NOMO-1 treated with dmso at 0.1 percent for 144 hours (cell line): ENCODE measurements around the gene TRPM1.
A peak's percentile ranks its signal among the peaks of the same experiment; 100 is the strongest.
"Not testable (repeated sequence)": the region's sequence is repeated elsewhere in the genome, so short reads cannot be mapped to it uniquely, and the experiment has no call there.

Experiments
- DNase-seq: peaks from one replicate; lab custom pipeline; 2025; ENCODE audit not compliant: unreplicated experiment; lab: John Stamatoyannopoulos, UW

Gene TRPM1

DNA sequence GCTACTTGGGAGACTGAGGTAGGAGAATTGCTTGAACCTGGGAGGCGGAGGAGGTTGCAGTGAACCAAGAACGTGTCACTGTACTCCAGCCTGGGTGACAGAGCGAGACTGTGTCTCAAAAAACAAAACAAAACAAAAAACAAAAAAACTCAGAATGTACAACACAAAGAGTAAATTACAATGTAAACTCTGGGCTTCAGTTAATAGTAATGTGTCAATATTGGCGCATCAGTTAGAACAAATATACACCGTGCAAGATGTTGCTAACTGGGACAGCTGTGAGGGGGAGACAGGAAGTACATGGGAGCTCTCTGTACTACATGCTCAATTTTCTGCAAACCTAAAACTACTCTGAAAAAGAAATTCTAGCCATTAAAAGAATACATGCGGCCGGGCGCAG, 23.5 kb upstream of the TRPM1 start:
- DNase-seq, result no peak

DNA sequence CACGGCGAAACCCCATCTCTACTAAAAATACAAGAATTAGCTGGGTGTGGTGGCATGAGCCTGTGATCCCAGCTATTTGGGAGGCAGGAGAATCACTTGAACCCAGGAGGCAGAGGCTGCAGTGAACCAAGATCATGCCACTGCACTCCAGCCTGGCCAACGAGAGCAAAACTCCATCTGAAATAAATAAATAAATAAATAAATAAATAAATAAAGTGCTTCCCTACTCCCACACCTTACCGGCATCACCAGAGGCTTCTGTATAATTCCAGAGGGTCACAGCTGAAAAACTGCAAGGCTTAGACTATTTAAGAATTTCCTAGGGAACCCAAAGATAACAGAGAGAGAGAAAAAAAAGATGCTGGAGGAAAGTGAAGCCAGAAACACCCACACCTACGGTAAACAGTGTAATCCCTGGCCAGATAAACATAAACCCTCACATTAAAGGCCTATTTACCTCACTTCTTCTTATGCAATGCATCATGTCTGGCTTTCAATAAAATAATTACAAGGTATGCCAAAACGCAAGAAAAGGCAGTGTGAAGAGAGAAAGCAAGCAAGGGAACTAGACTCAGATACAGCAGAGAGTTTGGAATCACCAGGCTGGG, 15.0 kb upstream of the TRPM1 start:
- no peak for DNase-seq

DNA sequence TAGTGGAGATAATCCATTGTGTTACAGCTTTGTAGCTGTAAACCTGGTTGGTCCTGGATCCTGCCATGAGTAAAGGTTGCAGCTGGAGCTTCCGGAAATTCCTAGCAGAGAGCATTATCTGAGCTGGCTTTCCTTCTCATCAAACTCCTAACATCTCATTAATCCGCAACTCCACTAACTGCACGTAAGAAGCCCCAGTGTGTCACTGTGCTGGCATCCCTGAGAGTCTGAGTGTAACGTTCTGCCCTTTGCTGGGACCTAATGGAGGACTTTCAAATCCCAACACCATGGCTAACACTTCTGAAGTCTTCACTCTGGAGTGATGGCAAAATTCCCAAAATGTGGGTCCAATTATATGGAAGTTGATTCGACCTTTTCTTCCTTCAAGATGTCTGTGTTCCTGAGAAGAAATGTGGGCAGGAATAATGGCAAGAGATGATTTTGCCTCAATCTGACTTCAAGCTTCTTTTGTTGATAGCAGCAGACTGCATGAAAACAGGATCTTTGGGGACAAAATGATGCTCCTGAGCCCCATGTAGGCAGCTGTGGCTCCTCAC, 9.6 kb upstream of the TRPM1 start:
- DNase-seq, result no peak

DNA sequence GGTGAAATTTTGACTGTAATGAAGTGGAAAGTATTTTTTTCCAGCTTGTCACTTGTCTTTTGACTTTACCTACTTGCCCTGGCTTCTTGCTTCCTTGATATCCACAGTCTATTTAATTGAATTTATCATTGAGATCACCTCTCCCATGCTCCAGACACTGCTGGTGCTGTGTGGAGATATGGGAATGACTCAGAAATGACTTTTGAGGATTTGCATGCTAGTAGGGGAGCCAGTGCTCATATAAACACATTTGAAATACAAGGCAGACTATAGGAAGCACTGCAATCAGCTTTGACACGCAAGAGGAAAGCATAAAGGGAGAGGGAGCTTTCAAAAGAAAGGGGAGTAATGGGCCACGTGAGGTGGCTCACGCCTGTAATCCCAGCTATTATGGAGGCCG, 7.3 kb upstream of the TRPM1 start:
- DNase-seq, result no peak

DNA sequence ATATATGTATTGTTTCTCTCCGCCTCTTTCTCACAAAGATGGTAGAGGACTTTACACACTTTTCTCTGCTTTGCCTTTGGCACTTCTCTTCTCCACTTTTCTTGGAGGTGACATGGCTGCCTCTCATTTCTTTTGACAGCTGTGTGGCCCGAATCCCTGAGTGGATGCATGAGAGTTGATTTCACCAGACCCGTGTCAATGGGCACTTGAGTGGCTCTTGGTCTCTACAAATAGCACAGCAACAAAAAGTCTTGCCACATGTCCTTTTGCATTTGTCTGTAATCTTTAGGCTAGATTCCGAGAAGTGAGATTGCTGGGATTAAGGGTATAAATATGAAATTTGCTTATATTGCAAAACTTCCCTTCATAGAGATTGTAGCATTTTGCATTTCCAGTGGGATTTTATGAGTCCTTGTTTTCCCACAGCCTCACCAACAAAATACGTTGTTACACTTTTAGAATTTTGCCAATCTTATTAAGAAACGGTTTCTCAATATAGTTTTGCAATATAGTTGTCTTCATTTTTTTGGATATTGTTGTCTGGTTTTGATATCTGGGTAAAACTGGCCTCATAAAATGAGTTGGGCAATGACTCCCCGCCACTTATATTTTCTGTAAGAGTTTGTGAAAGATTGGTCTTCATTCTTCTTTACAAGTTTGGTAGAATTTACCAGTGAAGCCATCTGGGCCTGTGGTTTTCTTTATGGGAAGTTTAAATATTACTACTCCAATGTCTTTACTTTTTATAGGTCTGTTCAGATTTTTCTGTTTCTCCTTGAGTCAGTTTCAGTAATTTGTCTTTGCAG, 5.2 kb upstream of the TRPM1 start:
- DNase-seq, result peak; percentile 20

DNA sequence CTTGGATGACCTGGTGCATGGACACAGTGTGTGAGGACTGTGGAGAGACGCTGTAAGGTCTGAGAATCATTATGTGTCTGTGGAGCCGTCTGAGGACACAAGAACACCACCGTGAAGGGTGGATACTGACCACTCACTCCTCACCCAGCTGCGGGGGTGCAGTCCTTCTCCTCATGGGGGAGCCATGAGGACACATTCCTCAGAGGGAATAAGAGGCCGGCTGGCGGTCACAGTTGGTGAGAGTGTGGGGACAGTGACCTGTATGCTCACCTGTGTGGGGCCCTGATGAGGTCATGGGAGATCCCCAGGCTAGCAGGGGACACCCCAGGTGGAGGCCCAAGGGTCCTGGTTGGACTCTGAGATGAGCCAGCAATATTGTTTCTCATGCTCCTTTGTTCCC, 2.5 kb upstream of the TRPM1 start:
- no peak for DNase-seq

DNA sequence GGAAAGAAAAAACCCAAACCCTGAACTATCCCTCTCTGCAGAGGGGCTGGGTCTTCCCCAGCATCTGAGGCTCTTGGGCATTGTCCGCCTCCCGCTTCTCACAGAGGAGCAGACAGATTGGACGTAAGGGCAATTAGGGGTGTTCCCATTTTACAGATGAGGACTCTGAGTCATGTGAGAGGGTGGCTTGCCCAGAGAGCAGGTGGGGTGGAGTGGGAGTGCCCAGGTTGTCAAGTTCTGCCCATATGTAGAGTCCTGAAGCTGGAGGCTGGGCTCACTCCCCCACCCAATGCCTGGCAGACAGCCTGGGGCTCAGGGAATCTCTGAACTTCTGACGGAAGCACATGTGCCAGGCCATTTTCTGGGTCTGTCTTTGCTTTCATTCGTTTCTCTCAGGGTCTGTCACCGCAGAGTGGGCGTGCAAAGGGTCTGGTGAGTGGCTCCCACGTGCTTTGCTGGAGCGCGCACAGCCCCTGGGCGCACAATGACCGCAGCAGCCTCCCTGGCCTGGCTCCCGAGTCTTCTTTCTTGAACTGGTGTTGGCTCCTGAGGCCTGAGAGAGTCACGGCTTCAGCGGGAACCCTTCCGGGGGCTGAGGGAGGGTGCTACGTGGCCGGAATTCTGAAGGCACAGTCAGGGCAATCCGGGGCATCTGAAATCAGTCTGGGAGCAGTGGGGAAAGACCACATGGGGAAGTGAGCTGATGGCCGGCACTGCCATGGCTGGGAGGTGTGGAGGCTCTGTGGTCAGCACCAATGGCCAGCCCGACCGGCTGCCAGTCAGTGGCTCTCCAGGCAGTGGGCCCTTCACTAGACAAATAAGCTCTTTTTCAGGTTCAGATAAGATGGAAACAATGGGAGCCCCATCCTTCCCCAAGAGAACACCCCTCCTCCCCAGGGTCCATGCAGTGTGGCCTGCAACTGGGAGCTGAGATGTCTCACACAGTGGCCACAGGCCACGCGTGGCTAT, 1.1 kb upstream of the TRPM1 start:
- no peak for DNase-seq

DNA sequence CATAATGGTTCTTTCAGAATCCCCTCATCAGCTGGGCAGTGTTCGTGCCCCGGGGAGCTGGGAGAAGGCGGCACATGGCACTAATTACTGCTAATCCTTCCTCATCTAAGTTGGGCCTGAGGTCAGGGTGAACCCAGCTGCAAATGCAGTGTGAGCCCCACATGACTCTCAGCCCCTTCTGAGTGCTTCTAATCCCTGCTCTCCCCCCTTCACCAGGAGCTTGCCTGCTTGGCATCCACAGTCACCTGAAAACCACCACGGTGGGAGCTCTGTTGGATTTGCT, 455 bp upstream of the TRPM1 start:
- DNase-seq, result no peak

DNA sequence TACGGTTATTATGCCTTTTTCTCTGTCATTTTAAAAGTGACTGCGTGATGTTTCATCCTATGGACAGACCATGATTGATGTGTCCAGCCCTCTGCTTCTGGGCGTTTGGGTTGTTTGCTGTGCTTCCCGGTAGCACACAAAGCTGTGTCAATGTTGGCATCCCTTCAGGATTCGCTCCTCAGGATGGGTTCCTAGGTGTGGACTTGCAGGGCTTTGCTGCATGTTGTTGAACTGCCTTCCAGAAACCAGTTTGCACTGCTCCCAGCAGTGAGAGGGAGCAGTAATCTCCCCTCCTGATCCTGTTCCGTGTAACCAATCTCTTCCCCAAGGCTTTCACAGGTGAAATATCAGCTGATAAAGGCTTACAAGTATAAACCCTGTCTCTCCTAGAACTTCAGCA, 787 bp downstream of the TRPM1 start:
- DNase-seq, result no peak

DNA sequence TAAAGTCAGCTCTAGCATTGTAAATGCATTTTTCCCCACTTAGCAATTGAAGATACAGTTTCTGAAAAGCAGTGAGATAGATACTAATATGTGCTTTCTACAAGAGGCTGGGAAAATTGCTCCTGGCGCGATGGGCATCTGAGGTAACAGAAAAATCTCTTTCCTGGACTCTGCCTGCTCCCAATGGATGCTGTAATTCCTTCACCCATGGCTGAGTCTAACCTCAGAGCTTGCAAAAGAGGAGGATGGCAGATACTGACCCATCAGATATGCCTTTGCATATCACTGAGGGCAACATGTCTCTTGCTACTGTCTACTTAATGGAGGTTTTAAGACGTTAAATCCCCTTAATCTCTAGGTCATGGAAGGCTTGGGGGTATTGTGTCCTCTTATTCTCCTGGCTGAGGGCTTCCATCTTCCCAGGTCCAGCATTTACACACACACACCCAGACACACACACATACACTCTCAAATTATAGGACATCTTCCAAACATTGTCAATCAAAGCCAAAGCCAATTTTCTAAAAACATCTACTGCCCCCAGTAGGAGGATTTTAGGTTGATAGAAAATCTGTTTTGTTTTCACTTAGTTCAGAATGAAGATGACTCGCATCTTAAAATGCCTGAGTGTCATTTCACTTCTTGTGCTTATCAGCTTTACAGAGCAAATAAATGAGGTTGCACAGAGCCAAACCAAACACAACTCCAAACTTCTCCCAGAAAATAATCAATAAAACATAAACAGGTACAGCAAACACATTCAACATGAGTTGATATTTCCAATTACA, 2.4 kb downstream of the TRPM1 start:
- no peak for DNase-seq

DNA sequence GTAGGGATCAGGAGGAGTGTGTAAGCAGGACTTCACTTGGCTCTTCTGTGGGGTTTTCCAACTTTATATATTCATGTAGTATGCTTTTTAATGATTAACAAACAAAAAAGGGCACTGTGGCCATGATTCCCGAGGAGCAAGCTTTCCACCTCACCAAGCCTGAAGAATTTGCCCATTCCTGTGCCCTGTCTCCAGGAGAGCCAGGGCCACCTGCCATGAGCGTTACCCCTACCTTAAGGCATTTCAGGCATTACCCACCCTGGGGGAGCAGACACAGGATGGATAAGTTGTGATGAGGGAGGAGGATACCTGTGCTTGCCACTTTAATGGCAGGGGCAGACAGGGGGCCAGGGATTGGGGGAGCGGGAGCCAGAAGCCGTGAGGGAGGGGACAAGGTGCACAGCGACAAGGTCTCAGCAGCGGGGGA, 3.0 kb downstream of the TRPM1 start:
- DNase-seq, result no peak

DNA sequence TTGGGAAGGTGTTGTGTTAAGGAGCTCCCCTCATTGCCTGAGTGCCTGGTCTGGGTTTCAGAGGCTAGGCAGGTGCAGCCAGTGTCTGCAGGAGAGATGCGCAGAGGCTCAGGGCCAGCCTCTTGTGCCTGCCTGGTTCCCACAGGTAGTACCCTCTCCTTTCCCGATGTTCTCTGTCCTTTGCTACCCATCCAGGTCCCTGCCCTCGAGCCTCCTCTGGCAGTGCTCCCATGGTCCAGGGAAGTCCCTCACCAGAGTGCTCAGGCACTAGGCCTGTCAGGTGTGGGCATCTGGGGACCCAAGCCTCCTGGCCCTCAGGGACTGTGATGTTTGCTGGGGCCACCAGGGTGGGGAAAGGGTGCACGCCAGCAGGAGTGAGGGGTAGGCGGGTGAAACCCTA, 5.0 kb downstream of the TRPM1 start:
- DNase-seq, result no peak

DNA sequence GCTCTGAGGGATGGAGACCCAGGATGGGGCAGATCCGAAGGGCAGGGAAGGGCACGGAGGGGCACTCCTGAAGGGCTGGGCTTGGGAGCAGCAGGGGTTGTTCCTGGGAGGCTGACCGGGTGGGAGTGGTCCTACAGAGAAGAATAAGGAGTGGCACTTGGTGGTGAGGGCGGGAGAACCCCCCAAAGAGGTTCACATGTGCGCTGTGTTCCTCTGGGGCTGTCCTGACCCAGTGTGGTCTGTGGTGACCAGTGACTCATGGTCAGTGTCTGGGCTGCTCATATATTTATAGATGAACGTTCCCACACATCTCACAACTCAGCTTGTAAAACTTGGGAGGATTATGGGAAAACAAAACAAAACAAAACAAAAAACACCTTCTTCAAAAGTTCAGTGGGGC, 10.0 kb downstream of the TRPM1 start:
- no peak for DNase-seq

DNA sequence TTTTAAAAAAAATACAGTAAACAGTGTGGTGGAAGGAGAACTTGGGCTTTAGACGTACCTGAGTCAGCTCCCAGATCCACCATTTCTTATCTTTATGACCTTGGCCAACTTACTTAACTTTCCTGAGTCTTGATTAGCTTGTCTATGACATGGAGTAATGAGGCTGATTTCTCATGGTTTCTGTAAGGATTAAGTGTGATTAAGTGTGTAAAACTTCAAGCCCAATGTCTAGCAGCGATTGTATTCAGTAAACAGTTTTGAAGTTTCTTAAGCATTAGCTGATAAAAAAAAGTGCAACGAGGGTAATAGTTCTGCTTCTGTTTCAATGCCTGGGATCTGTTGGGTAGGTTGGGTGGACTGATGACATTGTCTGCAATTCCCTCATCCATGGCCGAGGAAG, 10.8 kb downstream of the TRPM1 start:
- no peak for DNase-seq

DNA sequence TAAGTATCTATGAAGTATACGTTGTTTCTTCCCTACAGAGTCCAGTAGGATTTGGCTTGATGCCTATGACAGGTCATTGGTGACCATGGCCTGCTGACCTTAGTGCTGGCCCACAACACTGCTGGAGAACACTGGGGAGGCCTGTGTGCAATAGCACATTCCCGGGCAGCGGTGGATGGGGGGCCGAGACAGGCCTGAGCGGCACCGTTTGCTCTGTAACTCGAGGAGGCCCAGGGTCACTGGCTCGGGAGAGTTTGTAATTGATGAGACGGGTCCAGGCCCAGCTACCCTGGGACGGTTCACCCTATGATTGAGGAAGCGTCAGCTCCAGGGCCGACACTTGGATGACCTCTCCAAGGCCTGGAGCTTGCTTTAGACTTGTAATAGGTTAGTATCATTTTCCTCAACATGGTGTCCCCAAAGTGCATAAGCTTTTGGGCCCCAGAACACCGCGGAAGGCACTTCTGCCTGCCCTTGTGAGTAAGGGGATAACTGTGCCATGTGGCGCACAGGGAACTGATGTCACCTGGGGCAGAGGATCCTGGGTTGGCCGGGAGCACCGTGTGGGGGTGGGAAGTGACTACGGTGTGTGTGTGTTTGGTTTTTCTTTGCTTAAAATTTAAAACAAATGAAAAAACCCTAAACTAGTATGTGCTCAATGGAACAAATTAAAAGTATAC, 12.0 kb downstream of the TRPM1 start:
- no peak for DNase-seq

DNA sequence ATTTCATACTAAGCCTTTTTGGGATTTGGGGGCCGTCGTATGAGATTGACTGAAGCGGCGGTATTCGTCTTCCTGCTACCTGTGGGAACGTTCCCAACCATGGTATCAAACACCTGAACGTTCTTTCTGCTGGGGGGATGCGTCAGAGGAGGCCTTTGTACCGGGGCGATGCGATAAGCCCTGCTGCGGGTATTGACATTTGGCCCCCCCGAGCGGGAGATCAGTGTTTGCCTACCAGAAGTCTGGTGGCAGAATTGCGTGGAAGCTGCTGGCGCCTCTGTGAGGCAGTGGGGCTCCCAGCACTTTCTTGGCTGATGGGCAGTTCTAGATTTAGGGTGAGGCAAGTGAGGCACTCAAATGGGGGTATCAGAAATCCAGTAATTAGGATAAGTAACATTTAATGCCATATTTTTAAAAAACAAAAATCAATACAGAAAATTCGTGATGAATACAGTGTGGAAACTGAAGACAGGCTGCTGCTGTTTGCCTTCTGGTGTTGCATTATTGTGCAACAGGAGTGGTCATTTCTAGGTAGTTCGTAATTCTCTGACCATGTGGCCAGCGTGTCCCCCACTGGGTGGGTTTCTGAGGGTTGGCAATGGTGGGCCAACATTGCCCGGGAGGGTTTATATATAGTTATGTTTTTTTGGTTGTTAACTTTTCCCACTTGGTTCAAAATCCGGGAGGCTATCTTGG, 12.7 kb downstream of the TRPM1 start:
- no peak for DNase-seq

DNA sequence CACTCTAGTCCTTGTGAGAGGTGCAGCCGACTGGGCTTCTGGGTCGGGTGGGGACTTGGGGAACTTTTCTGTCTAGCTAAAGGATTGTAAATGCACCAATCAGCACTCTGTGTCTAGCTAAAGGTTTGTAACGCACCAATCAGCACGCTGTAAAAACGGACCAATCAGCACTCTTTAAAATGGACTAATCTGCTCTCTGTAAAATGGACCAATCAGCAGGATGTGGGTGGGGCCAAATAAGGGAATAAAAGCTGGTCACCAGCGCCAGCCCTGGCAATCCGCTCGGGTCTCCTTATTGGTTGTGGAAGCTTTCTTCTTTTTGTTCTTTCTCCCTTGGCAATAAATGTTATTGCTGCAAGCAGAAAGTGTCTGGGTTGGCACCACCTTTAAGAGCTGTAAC, 13.5 kb downstream of the TRPM1 start:
- not testable (repeated sequence) for DNase-seq

DNA sequence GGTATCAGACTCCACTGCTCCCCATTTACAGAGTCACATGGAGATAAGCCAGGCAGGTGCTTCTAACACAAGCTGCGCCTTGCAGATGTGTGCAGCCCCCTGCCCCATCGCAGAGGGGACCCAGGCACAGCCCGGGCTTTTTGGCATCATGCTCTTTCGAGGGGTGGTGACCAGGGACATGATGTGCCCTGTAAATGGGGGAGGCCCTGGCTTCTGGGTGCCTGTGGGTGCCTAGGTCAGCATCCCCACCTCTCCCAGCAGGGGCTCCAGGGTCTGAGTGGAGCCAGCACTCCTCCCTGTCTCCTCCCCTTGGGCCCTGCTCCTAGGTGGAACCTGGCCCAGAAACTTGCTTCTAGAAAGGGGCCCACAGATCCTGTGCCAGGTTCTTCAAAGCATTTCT, 15.2 kb downstream of the TRPM1 start:
- DNase-seq, result no peak

DNA sequence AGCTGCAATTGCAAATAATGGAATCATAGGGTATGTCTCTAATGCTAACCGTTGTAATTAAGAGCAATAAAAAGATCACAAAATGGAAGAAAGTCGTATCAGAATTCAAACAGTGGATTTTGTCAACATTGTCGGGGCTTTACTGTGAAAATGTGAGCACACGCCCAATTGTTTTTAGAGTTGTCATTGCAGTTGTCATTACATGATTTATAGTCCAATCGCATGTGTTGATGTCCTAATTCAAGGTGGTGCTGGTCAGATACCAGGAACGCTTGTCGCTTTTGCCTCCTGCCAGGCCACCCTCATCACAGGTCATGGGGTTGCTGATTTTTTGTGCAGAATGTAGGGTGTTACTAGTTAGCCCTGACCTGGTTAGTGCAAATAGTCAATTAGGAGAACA, 16.2 kb downstream of the TRPM1 start:
- no peak for DNase-seq

DNA sequence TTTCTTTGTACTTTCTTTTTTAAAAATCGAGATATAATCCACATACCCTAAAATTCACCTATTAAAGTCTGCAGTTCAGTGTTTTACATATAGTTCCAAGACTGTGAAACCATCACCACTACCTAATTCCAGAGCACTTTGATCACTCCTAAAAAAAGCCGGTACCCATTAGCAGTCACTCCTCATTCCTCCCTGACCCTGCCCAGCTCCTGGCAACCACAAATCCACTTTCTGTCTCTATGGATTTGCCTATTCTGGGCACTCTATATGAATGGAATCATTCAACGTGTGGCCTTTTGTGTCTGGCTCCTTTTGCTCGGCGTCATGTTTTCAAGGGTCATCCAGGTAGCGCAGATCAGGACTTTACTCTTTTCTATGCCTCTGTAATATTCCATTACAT, 17.3 kb downstream of the TRPM1 start:
- DNase-seq, result no peak
